ENCODE results near the gene BPIFB2. TPM values are rescaled to one million over a fixed set of nuclear protein-coding genes. Genes with fewer than 3 reads are reported as not detected.

Gene BPIFB2
- total RNA-seq, 1 experiment from 2014 or later = not detected

DNA sequence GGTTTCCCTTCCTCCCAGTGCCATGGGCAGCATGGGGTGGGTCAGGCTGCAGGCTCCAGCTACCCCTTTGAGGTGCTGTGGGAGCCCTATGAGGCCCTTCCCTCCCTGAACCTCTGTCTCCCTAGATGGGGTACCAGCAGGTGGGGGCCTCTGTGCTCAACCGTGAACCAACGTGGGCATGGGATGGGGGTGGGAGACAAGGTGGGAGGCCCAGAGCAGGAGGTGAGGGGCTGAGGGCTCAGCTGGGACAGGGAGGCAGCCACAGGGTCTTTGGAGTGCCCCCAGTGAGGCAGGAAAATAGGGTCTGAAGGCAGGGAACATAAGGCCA is 36.6 kb upstream of the BPIFB2 start:
- Histone ChIP-seq H3K4me1 (ENCODE audit: control insufficient read depth, insufficient read depth, low read length) (peaks cover 6% of the 10 kb centered on the region; the same call in 1 of the 2 replicates), H3K9me3 (ENCODE audit: control insufficient read depth, insufficient read depth, low read depth, low read length) (no peaks in the 10 kb centered on the region), H3K36me3 (ENCODE audit: control insufficient read depth, insufficient read depth, low read length) (no peaks in the 10 kb centered on the region), H3K27ac (ENCODE audit: low read length) (no peak overlapping the region), H3K4me3 (ENCODE audit: low read depth in 2 of 2, low read length in 2 of 2) (no peak overlapping the region), H3K27me3 (ENCODE audit: control insufficient read depth, insufficient read depth, low read length) (no peaks in the 10 kb centered on the region)
- DNase-seq (ENCODE audit: low read depth, low spot score) (no peak), ATAC-seq (no peak)
- CTCF ChIA-PET = no interaction called here
- TF ChIP-seq, protein P1, sequence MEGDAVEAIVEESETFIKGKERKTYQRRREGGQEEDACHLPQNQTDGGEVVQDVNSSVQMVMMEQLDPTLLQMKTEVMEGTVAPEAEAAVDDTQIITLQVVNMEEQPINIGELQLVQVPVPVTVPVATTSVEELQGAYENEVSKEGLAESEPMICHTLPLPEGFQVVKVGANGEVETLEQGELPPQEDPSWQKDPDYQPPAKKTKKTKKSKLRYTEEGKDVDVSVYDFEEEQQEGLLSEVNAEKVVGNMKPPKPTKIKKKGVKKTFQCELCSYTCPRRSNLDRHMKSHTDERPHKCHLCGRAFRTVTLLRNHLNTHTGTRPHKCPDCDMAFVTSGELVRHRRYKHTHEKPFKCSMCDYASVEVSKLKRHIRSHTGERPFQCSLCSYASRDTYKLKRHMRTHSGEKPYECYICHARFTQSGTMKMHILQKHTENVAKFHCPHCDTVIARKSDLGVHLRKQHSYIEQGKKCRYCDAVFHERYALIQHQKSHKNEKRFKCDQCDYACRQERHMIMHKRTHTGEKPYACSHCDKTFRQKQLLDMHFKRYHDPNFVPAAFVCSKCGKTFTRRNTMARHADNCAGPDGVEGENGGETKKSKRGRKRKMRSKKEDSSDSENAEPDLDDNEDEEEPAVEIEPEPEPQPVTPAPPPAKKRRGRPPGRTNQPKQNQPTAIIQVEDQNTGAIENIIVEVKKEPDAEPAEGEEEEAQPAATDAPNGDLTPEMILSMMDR (IDR thresholded peaks at IDR 0.05) = no peak
- TF ChIP-seq, protein P2, sequence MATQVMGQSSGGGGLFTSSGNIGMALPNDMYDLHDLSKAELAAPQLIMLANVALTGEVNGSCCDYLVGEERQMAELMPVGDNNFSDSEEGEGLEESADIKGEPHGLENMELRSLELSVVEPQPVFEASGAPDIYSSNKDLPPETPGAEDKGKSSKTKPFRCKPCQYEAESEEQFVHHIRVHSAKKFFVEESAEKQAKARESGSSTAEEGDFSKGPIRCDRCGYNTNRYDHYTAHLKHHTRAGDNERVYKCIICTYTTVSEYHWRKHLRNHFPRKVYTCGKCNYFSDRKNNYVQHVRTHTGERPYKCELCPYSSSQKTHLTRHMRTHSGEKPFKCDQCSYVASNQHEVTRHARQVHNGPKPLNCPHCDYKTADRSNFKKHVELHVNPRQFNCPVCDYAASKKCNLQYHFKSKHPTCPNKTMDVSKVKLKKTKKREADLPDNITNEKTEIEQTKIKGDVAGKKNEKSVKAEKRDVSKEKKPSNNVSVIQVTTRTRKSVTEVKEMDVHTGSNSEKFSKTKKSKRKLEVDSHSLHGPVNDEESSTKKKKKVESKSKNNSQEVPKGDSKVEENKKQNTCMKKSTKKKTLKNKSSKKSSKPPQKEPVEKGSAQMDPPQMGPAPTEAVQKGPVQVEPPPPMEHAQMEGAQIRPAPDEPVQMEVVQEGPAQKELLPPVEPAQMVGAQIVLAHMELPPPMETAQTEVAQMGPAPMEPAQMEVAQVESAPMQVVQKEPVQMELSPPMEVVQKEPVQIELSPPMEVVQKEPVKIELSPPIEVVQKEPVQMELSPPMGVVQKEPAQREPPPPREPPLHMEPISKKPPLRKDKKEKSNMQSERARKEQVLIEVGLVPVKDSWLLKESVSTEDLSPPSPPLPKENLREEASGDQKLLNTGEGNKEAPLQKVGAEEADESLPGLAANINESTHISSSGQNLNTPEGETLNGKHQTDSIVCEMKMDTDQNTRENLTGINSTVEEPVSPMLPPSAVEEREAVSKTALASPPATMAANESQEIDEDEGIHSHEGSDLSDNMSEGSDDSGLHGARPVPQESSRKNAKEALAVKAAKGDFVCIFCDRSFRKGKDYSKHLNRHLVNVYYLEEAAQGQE (IDR thresholded peaks at IDR 0.05; ENCODE audit: insufficient read depth in 1 of 2, low read depth in 2 of 2, low read length in 1 of 2) = no peak
- TF ChIP-seq POLR2AphosphoS5 (IDR thresholded peaks at IDR 0.05; ENCODE audit: low read depth, low read length) (no peak), SIN3A (IDR thresholded peaks at IDR 0.05; ENCODE audit: borderline replicate concordance, insufficient read depth, low read depth, low read length) (no peak), TCF7L2 (IDR thresholded peaks at IDR 0.05; ENCODE audit: low read depth, low read length) (no peak)
- no TSS peak for BruUV-seq (replicated peaks)
- in situ Hi-C loops (cut with HindIII; ENCODE audit: low pct_unique_long_range_greater_than_20kb, low sequenced_read_pairs) (no loop called here), intact Hi-C loops (cut with micrococcal nuclease; ENCODE audit: unreplicated experiment) (no loop called here)
- POLR2A ChIA-PET = interaction anchor here (0.6 kb wide), 1 partner anchor 1933 kb away, joined by 11 read pairs; no protein-coding TSS in a partner anchor

DNA sequence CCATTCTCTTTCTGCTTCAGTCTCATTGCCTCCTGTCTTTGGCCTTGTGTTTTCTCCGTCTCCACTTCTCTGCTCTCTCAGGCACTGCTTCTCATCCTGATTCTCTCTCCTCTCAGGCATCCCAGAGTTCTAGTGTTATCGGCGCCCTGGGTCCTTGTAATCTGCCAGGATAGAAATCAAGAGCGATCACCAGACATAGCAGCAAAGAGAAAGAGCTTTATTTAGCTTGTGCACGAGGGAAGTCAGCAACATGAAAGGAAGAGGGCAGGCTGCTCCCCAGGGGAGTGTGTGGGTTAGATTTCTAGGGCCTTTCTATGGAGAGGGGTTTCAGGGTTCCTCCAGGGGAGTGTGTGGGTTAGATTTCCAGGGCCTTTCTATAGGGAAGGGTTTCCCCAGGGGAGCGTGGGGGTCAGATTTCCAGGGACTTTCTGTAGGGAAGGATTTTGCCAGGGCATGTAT is 35.8 kb upstream of the BPIFB2 start:
- no peaks in the 10 kb centered on the region for H3K27me3 ChIP-seq (ENCODE audit: control insufficient read depth, insufficient read depth, low read length)
- CTCF ChIA-PET = no interaction called here
- ATAC-seq = no peak

More for the DNA sequence above, 35.8 kb upstream of the BPIFB2 start:
- Histone ChIP-seq H3K9me3 (ENCODE audit: control insufficient read depth, insufficient read depth, low read depth, low read length) (no peaks in the 10 kb centered on the region), H3K4me3 (ENCODE audit: low read depth in 2 of 2, low read length in 2 of 2) (no peak overlapping the region), H3K4me1 (ENCODE audit: control insufficient read depth, insufficient read depth, low read length) (peaks cover 6% of the 10 kb centered on the region; the same call in 1 of the 2 replicates), H3K27ac (ENCODE audit: low read length) (no peak overlapping the region), H3K36me3 (ENCODE audit: control insufficient read depth, insufficient read depth, low read length) (no peaks in the 10 kb centered on the region)
- intact Hi-C loops (cut with micrococcal nuclease; ENCODE audit: unreplicated experiment) = no loop called here
- DNase-seq (ENCODE audit: low read depth, low spot score) = no peak
- no TSS peak for BruUV-seq (replicated peaks)
- TF ChIP-seq, protein P1 (IDR thresholded peaks at IDR 0.05) = no peak
- no peak for TF ChIP-seq TCF7L2 (IDR thresholded peaks at IDR 0.05; ENCODE audit: low read depth, low read length)
- in situ Hi-C loops (cut with HindIII; ENCODE audit: low pct_unique_long_range_greater_than_20kb, low sequenced_read_pairs) = no loop called here
- POLR2A ChIA-PET = interaction anchor here (0.6 kb wide), 1 partner anchor 1932 kb away, joined by 11 read pairs; no protein-coding TSS in a partner anchor

Measured in Panc1 (cell line).